ENCODE data around the gene ELL. TPM values are rescaled to one million over a fixed set of nuclear protein-coding genes. Genes with fewer than 3 reads are reported as not detected.

Gene ELL
- total RNA-seq, 1 experiment from 2014 or later, result 4.9 TPM

DNA sequence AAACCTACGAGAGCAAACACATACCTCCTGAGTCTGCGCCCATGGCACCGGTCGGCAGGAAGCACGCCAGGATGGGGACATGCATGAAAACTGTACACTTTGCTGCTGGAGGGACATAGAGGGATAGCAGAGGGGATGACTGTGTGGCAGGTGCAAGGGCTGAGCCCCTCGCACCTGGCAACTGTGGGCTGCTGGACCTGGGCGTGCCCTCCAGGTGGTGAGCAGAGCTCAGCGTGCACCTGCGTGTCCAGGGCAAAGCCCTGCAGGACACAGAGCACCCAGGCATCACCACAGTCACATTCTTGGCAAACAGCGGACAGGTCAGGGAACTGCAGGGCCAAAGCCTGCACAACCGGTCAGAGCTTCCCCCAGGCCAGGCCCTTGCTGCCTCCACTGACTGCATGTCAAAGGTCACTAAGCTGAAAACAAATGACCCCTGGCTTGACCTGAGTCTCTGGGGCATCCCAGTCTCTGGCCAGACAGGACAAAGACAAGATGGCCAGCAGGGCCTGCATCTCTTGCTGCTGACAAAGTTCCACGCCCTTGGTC, 75.0 kb downstream of the ELL start:
- no peak for DNase-seq (ENCODE audit: low spot score)

DNA sequence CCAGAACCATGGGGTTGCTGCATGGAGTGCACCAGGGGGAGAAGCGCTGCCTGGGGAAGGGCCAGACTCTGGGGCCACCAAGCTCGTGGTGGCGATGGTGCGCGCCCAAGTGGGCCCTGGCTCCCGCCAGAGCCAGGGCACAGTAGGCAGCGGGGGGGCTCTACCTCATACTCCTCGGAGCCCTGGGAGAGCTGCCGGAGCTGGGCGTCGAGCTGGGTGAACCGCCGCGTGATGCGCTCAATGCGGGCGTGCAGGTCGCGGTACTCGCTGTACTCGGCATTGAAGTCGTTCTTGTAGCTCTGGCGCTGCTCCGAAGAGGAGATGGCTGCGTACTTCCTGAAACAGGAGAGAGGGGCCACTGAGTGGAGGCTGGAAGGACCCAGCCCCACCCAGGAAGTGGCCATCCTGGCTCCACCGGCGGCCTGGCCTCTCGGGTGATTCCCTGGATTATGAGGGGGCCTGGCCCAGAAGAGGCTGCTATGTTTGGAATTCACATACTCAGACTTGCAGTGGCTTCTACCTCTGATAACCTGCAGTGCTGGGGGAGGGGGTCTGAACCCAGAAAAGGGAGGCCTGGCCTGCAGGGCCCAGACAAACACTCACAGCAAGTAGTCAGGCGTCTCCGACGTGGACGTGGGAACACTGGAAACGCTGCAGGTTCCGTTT, 75.6 kb downstream of the ELL start:
- DNase-seq (ENCODE audit: low spot score), result no peak

DNA sequence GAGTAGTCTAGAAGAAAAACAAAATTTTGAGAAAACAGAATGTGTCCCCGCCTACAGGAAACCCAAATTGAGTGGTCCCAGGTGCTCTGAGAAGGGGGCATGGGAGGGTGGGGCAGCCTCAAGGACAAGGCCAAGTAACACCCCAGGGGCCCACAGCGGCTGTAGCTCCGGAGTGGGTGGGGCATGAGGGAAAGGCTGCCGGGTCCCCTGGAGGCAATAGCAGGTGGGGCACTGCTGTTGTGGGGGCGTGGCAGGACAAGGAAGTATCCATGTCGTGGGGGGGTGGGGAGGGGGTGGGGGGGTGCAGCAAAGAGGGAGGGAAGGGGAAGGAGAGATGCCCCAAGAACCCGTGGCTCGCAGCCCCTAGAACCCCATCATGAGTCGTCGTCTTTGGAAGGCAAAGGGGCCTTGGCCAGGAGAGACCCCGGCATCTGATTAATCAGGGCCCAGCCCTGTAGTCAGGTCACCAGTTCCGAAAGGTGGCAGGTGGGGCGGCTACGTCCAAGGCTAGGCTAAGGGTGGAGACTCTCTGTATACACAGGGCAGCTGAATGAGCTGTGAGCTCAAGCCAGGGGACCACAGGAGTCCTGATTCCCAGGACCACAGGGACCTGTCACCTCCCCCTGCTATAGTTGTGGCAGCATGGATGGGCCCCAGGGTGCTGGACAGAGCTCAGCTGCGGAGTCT, 76.5 kb downstream of the ELL start:
- DNase-seq (ENCODE audit: low spot score), result no peak

DNA sequence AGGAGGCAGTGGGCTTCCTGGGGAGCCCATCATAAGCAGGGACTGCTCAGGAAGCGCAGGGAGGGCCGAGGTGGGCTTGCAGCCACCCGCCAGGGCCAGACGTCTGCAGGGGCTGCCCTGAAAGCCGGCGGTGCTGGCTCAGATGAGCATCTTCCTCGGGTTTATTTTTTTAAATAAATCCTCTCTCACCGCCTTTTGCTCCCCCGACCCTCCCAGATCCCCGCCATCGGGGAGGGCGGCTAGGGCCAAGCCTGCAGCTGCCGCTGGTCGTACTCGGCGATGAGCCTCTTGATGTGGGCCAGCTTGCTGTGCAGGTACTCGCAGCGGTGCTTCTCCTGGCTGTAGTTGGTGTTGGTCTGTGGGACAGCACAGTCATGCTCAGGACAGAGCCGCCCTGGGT, 77.4 kb downstream of the ELL start:
- no peak for DNase-seq (ENCODE audit: low spot score)

DNA sequence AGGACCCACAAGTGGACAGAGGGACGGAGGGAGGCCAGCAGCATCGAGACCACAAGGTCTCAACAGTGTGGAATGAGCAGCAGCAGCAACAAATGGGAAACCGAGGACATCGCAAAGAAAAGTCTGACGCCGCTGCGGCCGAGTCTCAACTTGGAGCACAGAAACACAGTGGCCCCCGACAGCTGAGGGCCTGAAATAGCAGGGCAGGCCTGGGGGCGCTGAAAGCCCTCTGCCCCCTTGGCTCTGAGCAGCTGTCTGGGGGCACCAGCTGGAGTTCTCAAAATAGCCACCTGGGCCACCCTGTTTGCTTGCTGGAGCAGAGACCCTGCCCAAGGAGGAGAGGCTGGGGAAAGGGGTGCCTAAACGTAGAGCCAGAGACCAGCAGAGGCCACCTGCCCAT, 78.0 kb downstream of the ELL start:
- DNase-seq (ENCODE audit: low spot score), result no peak

DNA sequence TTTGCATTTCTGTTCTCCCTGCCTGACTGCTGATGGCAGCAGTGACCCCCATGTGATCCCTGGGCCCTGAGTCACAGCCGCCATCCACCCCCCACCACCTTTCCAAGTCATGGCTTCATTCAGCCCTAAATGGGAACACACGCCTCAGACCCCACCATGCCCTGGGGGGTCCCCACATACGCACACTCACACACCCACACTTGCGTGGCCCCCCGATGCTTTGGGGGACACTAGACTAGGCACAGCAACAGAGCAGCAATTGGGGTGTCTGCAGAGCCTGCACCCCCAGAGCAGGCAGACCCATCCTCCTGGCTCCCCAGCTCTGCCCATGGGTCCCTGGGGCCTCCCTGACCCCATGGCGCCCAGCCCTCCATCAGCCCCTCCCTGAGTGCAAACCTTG, 78.5 kb downstream of the ELL start:
- no peak for DNase-seq (ENCODE audit: low spot score)

DNA sequence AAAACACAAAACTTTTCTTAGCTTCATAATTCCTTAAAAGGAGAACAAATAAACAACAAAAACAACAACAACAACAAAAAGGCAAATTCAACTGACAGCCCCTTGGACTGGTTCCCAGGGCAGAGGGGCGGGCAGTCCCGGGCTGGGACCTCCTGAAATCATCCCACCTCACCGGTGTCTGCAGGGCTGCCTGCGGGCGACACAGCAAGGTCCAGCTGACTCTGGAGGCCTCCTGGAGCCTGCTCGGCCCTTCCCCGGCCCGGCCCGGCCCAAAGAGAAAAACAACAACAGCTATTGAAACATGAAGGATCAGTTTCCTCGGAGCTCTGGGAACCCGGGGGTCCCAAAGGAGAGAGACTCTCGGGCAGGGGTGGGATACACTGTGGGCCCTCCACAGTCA, 78.9 kb downstream of the ELL start:
- no peak for DNase-seq (ENCODE audit: low spot score)

DNA sequence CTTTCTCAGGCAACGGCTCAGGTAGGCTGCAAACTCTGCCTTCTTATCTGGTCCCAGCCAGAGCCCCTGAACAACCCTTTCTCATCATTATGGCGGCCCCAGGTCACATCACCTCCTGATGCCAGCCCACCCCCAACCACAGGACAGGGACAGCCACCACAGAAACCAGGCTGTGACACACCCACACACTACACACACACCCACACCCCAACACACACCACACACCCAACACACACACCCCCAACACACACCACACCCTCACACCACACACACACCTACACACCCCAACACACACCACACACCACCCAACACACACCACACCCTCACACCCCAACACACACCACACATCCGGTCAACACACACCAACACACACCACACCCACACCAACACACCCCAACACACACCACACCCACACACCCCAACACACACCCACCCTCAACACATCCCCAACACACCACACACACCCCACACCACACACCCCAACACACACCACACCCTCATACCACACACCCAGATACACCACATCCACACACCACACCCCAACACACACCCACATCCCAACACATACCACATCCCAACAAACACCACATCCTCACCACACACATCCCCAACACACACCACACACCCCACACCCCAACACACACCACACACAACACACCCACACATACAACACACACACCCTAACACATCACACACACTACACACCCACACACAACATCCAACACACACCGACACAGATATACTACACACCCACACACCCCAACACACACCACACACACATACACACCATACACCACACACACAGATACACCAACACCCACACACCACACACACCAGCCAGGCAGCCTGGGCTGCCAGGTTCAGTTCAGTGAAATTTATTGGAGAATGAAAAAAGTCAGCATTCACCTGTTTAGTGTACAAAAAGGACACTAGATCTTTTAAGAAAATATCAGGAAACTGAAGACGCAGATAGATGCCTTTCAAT, 79.8 kb downstream of the ELL start:
- no peak for DNase-seq (ENCODE audit: low spot score)

DNA sequence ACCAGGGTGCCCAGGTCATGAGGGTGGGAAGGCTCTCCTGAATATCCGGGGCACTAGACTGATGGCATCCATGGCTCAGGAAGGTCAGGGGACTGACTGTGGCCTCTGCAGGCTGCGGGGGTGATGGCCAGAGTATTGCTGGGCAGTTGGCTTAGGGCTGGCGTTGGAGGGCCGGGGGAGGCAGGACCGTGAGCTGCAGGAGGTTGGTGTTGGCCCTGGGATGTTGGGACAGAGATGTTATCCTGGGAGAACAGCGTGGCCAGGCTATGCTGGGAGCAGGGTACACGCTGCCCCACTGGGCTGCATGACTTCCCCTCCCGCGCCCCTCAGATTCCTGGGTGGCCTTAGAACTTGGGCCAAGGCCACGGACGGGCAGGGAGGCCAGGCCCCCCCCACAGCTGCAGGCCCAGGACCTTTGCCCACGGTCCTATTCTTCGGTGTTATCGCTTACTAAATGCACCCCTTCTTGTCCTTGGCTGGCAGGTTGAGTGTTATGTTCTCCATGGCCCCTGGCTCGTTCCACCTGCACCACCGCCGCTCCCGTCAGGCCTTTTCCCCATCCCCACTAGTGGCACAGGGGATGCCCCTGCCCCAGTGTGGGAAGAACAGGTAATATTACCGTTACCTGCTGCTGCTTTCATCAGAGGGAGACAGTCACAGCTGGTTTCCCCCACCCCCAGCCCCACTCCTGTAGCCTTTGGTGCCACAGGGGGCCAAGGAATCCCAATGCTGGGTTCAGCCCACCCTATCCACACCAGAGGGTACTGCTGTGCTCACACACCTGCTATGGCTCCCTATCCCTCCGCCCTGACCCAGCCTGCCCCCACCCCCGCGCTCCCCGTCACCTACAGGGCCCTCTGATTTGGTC, 80.7 kb downstream of the ELL start:
- no peak for DNase-seq (ENCODE audit: low spot score)

DNA sequence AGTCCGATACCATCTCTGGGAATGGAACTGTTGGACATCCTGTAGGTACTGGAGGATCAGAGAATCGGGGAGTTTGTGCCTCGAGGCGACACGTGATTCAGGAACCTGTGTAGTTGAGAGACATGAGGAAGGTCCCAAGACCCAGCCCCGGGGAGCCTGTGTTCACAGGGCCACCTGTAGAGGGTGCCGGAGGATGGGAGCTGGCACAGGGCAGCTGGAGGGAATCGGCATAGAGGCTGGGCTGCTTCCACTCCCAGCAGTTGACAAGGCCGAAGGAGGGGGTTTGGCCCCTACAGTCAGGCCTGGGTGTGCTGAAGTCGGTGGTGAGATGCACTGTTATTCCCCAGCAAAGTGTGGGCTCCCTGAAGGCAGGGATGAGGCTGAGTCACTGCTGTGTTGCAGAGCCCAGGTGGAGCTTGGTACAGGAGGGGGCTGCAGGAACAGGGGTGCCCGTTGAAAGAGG, 81.4 kb downstream of the ELL start:
- no peak for DNase-seq (ENCODE audit: low spot score)

DNA sequence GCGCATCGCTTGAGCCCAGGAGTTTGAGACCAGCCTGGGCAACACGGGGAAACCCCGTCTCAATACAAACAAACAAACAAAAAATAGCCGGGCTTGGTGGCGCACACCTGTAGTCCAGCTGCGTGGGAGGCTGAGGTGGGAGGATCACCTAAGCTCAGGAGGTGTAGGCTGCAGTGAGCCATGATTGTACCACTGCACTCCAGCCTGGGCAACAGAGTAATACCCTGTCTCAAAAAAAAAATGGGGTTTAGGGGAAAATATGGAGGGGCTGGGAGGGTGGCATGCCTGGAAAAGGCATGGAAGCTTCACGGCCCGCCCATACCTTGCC, 82.0 kb downstream of the ELL start:
- DNase-seq (ENCODE audit: low spot score), result no peak

DNA sequence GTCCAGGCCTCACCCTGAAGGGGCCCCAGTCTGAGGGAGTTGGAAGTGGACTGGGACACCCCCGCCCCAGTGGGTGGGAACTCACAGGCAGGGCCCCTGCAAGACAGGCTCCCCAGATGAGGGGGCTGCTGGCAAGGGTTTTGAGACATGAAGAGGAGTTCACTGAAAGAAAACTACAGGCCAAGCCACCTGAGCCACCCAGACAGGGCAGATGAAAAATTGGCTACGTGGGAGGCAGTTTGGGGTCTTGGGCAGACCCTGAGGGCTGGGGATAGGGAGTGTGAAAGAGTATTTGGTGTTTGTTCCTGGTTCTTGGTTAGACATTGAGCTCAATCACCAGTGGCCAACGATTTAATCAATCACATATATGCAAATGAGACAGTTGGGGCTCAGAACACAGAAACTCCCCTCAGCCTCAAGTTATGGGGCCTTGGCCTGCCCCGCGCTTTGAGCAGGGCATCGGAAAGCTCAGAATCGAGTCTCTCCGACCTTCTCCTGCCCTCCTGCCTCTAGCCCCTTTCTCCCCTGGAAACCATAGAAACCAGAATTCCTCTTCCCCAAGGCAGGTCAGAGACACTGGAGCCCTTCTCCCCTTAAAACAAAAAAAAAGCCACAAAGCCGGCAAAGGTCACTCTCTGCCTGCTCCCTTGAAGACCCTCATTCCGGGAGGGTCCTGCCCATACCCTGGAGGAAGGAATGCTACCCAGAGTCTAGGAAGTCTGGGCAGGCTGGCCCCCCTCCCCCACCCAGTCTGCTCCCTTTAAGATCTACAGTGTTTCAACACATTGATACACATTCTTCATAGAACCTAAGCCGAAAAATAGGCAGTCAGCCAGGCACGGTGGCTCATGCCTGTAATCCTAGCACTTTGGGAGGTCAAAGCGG, 82.6 kb downstream of the ELL start:
- peak; percentile 54 for DNase-seq (ENCODE audit: low spot score)

DNA sequence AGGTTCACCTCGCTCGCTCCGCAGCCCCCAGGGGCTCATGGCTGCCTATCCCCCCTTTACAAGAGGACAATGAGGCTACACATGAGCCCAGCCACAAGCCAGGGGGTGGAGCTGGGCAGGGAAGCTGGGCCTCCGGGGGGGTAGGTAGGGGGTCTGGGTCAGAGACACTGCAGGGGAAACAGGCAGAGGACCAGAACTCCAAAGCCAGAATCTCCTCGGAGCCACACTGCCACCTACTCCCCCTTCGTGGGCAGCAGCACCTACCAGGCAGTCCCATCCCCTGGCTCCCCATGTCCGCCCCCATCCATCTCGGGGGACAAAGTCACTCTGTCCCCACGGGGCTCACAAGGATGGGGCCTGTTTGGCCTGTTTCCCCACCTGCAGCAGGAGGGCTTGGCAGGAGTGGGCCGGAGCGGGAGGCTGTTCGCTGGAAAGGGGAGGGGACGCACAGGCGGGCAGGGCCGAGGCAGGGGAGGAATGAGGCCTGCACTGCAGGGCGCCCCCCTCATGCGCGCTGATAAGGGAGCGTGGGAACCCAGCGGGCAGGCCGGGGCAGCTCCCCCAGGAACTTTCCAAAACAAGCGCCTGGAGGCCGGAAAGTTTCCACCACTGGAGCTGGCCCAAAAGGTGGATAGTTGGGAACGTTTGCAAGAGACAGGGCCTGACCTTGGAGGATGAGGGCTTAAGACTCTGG, 83.4 kb downstream of the ELL start:
- no peak for DNase-seq (ENCODE audit: low spot score)

DNA sequence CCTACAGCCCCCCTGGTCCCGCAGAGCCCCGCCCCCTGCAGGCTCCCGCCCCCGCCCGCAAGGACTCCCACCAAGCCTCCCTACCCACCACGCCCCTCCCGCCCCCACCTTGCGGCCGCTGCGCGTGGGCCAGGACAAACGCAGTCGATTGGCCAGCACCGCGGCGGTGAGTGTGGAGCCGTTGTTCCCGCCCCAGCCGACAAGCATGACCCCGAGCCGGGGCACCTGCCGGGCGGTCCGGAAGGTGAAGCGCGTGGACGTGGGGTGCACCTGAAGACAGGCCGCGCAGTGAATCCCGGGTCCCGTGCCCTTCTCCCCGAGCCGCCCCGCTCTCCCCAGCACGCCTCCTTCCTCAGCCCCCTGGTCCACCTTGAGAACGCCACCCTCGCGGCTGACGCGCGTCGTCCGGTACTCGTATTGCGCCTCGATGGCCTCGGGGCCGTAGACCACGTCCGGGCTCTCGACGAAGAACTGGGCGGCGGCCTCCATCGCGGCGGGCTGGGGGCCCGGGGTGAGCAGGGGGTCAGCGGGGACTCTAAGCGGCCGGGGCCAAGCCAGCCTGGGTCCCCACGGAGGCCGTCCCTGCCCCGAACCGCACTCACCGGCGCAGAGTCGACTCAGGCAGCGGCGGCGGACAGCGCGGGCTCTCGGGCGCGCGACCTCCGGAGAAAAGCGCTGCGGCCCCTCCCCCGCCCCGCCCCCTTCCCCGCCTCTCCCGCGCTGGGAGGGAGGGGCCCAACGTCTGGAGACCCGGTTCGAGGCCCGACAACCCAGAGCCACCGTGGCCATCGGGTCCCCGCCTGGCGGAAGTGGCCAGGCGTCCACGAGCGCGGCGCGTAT, 84.2 kb downstream of the ELL start, which contains the start of gene ISYNA1:
Gene ISYNA1, minus strand, starts transcription at position 643 of the 840 bp plus-strand sequence. Its CDS starts 154 bp downstream, at position 489.
- DNase-seq (ENCODE audit: low spot score), result no peak

DNA sequence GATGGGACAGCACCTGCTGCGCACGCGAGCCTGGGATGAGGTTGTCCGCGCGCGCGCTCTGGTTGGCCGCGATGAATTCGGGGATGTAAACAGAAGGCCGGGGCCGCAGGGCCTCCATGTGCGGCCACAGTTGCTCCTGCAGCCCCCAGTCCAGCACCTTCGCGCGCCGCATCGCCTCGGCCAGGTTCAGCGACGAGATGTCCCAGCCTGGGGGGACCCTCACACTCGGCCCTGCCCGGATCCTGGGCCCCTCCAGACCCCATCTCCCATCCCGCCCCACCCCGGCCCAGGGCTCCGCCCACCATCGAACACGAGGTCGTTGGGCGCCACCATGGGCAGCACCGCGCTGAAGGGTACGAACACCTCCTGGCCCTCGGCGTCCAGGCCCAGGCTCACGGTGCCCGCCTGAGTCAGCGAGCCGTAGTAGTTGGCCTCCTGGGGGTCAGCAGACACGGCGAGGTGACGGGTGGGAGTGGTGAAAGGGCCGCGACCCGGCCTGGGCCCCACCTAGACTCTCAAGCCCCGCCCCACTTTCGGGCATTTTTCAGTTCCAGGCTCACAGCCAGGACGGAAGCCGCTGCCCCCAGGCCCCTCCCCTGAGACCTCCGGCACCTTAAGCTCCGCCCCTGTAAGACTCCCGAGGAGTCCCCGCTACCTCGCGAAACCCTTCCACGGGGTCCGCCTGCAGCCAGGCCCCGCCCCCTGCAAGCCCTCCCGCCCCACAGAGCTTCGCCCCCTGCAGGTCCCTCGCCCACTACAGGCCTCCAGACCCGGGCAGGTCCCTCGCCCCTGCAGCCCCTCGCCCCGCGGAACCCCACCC, 85.0 kb downstream of the ELL start:
- no peak for DNase-seq (ENCODE audit: low spot score)

DNA sequence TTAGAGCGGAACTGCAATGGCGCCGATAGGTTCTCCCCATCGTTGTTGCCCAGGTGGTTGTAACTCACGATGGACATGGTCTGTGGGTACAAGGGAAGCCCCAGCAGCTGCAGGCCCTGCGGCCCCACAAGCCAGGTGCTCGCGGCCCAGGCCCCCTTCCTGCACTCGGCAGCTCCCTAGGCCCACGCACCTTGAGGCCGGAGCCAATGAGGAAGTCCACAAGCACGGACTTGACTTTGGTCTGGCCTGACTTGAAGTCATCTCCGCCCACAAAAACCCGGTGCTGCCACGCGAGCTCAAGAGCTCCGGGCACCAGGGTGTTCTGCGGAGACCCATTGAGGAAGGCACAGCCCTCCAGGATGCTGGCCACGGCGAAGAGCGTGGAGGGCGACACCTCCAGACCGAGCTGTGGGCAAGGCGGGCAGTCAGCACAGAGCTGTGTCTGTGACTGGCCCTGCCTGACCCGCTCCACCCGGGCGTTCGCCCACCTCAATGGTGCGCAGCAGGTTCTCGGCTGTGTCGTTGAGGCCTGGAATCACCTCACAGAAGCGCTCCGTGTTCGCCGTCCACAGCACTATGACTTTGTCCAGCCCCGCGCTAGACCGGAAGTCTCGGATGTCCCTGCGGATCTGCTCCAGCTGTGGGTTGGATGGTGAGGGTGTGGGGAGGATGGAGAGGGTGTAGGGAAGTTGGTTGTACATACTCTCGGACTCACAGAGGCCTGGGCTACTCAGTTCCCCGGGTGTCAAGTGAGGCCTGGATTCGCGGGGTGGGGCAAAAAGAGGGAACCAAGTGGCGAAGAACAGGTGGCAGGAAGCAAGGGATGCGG, 85.8 kb downstream of the ELL start:
- DNase-seq (ENCODE audit: low spot score), result no peak
